Activated CD4-positive, alpha-beta T cell treated with anti-CD3 and anti-CD28 coated beads, Interleukin-2, amount 50 U/mL, for 1 hour (primary cell): ENCODE measurements around the gene CDC25B.
A peak's percentile ranks its signal among the peaks of the same experiment; 100 is the strongest.
"Not testable (repeated sequence)": the region's sequence is repeated elsewhere in the genome, so short reads cannot be mapped to it uniquely, and the experiment has no call there.

Experiments used
- DNase-seq: peaks from one replicate; pipeline ENCODE4 v3.0.0-alpha.2; 2020

Gene CDC25B

GRCh38 chr20:3842348-3842930 lies 46.3 kb downstream of the CDC25B start:
- no peak for DNase-seq

- DNase-seq: no peak
Observed at GRCh38 chr20:3843490-3843889, 47.4 kb downstream of the CDC25B start.

GRCh38 chr20:3843990-3844619 lies 48.0 kb downstream of the CDC25B start:
- DNase-seq: not testable (repeated sequence)

GRCh38 chr20:3846378-3846739 lies 50.2 kb downstream of the CDC25B start:
- no peak for DNase-seq

- DNase-seq: peak; percentile 84
Observed at GRCh38 chr20:3846740-3847428, 50.8 kb downstream of the CDC25B start, which contains the start of gene MAVS. TSS of gene MAVS (plus strand) at chr20:3846834. CDS start at chr20:3854625, 7,791 bp downstream.

- no peak for DNase-seq
Observed at GRCh38 chr20:3847429-3847940, 51.4 kb downstream of the CDC25B start.

- DNase-seq: no peak
Observed at GRCh38 chr20:3848565-3848964, 52.5 kb downstream of the CDC25B start.

GRCh38 chr20:3854462-3854871 lies 58.4 kb downstream of the CDC25B start:
- no peak for DNase-seq
